Measurements from ENCODE around the gene VAMP5. TPM values are rescaled to one million over a fixed set of nuclear protein-coding genes. Genes with fewer than 3 reads are reported as not detected.

The VAMP5 gene
- total and polyA plus RNA-seq, 2 donors (not counting 1 experiment from before 2014, with no cell fraction given) = 16.9 to 28.6 TPM

GRCh38 chr2:85577386-85578242 is 6.6 kb upstream of the VAMP5 start, which contains the start of gene VAMP8:
Gene VAMP8, plus strand, starts transcription at chr2:85577586. Its CDS starts 61 bp downstream, at chr2:85577647.
- peak within 1 kb of the TSS; percentile 96 for H3K27ac Mint-ChIP-seq
- H3K4me2 ChIP-seq (replicated peaks; ENCODE audit: low read depth, low read length, poor library complexity, severe bottlenecking) = peak within 1 kb of the TSS; percentile 96
- no peaks in the 10 kb centered on the region for H3K9me3 Mint-ChIP-seq (ENCODE audit: insufficient read depth)
- no peaks in the 10 kb centered on the region for H3K9me3 ChIP-seq (ENCODE audit: control extremely low read depth in 1 of 3, control insufficient read depth in 2 of 3, insufficient read depth in 1 of 3, low read length in 2 of 3)
- no peak for TF ChIP-seq EZH2 (IDR thresholded peaks at IDR 0.05; ENCODE audit: borderline replicate concordance, insufficient read depth, low read depth, low read length, poor library complexity, severe bottlenecking)
- no peak for TF ChIP-seq CTCF (IDR thresholded peaks at IDR 0.05)
- H2AFZ ChIP-seq (ENCODE audit: insufficient read depth, low read depth, low read length, poor library complexity, severe bottlenecking) = peak within 1 kb of the TSS; percentile 87
- ChIA-PET CTCF (interaction anchor here (0.5 to 1.4 kb wide), 4 partner anchors 26 to 277 kb away, joined by 3 to 8 read pairs (median 4); no protein-coding TSS in a partner anchor), POLR2A (interaction anchor here (0.6 to 2.1 kb wide), 6 partner anchors 10 to 219 kb away, joined by 3 to 13 read pairs (median 4); partner anchors contain the start of gene RNF181)
- peaks cover 7% of the 10 kb centered on the region for H4K20me1 ChIP-seq (ENCODE audit: control insufficient read depth, insufficient read depth, low read length, poor library complexity, severe bottlenecking)
- peaks cover 37% of the 10 kb centered on the region for H3K4me1 Mint-ChIP-seq
- H3K27ac ChIP-seq (ENCODE audit: low read length in 2 of 2) = peak within 1 kb of the TSS; percentile 70 to 87
- peak within 1 kb of the TSS; percentile 93 for H3K4me3 Mint-ChIP-seq
- peak within 1 kb of the TSS; percentile 91 for H3K9ac ChIP-seq (ENCODE audit: low read length)
- H3K4me1 ChIP-seq (ENCODE audit: control insufficient read depth in 2 of 2, insufficient read depth in 2 of 2, low read length in 2 of 2) = peaks cover 20 to 36% of the 10 kb centered on the region in 2 donors
- DNase-seq = peak; percentile 68
- H3K27me3 ChIP-seq (replicated peaks in 1 of 4; ENCODE audit: control extremely low read depth in 1 of 4, control insufficient read depth in 3 of 4, insufficient read depth in 4 of 4, low read length in 3 of 4) = no peaks in the 10 kb centered on the region
- ATAC-seq (ENCODE audit: low read depth) = peak; percentile 67
- H3K27me3 Mint-ChIP-seq = no peaks in the 10 kb centered on the region
- WGBS (ENCODE audit: insufficient coverage) = 2% methylated on average over 16 of the region's 19 CpGs
- H3K79me2 ChIP-seq (ENCODE audit: control insufficient read depth, insufficient read depth, low read length) = peaks cover 37% of the 10 kb centered on the region
- peaks cover 0 to 22% of the 10 kb centered on the region in 2 experiments for H3K36me3 ChIP-seq (replicated peaks in 1 of 2; ENCODE audit: control extremely low read depth in 1 of 2, control insufficient read depth in 1 of 2, extremely low read depth in 1 of 2, insufficient read depth in 2 of 2, low read length in 1 of 2)
- intact Hi-C loops (cut with micrococcal nuclease) = loop anchor here (1.0 kb wide), 4 partner anchors 16 to 35 kb away; partner anchors contain the start of genes C2orf68, GGCX, RNF181 and TMEM150A
- H3K4me3 ChIP-seq (ENCODE audit: control extremely low read depth in 1 of 5, extremely low read depth in 1 of 5, insufficient read depth in 1 of 5, low read depth in 2 of 5, low read length in 4 of 5) = peak within 1 kb of the TSS; percentile 50 to 97 (median 70)

Data from B cell (primary cell).